GM12878 (cell line): Measurements from ENCODE around the gene DET1. TPM values are rescaled to one million over a fixed set of nuclear protein-coding genes. Genes with fewer than 3 reads are reported as not detected.

Source experiments
- ATAC-seq: fragments of 200-7000 bp; cut with Tn5 transposase; 3 replicates; pipeline ENCODE4 v1.9.1; 2020; ENCODE audit warnings: mild to moderate bottlenecking, moderate library complexity
- BruUV-seq: library from RNA; stranded (reverse); fragments of 400-500 nt; replicated peaks from 2 replicates; lab custom pipeline; 2021; lab: Mats Ljungman, UMichigan
- CTCF ChIA-PET: fragments of 300-600 bp; sonication (Branson Sonifier 250); formaldehyde crosslinking; extraction: SDS; loops from one replicate; lab custom pipeline; 2021; ENCODE audit warnings: inconsistent platforms; lab: Yijun Ruan, JAX
- POLR2A ChIA-PET: fragments of 350-600 bp; formaldehyde crosslinking; extraction: SDS; loops from one replicate; lab custom pipeline; 2021; ENCODE audit warnings: inconsistent platforms; lab: Charles Lee
- RAD21 ChIA-PET: fragments of 300-600 bp; sonication (Branson Sonifier 250); formaldehyde crosslinking; loops from one replicate; lab custom pipeline; 2023; ENCODE audit warnings: antibody characterized with exemption; ENCODE audit not compliant: unreplicated experiment; lab: Charles Lee
- SMC1A ChIA-PET: fragments of 300-600 bp; sonication (Branson Sonifier 250); formaldehyde crosslinking; loops from one replicate; lab custom pipeline; 2023; ENCODE audit not compliant: unreplicated experiment, uncharacterized antibody; lab: Charles Lee
- DNase-seq: peaks from one replicate; pipeline ENCODE4 v3.0.0-alpha.2; 2011; ENCODE audit warnings: low read depth, low spot score
- FAIRE-seq: peaks from 3 replicates; lab custom pipeline; 2011; peaks lifted over from hg19 to GRCh38; lab: Jason Lieb, UNC
- H2AFZ ChIP-seq: 2 replicates; pipeline ENCODE4 v1.6.0; 2011; ENCODE audit warnings: low read depth, low read length, control low read depth; ENCODE audit not compliant: control insufficient read depth
- H3K27ac ChIP-seq: 2 replicates; pipeline ENCODE4 v1.5.1; 2011; ENCODE audit warnings: control low read depth; ENCODE audit not compliant: control insufficient read depth, insufficient read depth
- H3K27me3 ChIP-seq, 2 experiments: replicated peaks in 1 of 2; 2 replicates each; pipeline versions ENCODE4 v1.6.0 to v1.6.1; 2011; ENCODE audit warnings: low read length in 1 of 2; ENCODE audit not compliant: control insufficient read depth in 2 of 2, insufficient read depth in 2 of 2
- H3K36me3 ChIP-seq, 2 experiments: 2 replicates each; pipeline ENCODE4 v1.5.1; 2011; ENCODE audit warnings: low read length in 1 of 2; ENCODE audit not compliant: control insufficient read depth in 2 of 2, insufficient read depth in 2 of 2
- H3K4me1 ChIP-seq: 2 replicates; pipeline ENCODE4 v1.6.1; 2011; ENCODE audit warnings: mild to moderate bottlenecking, low read length, moderate library complexity, mixed read lengths; ENCODE audit not compliant: control insufficient read depth, insufficient read depth
- H3K4me2 ChIP-seq: 2 replicates; pipeline ENCODE4 v1.6.0; 2011; ENCODE audit warnings: control low read depth; ENCODE audit not compliant: control insufficient read depth, insufficient read depth
- H3K4me3 ChIP-seq: fragments of 200-600 bp; sonication (generic); 2 replicates; pipeline ENCODE4 v1.5.1; 2016
- H3K79me2 ChIP-seq: 2 replicates; pipeline ENCODE4 v1.6.0; 2011; ENCODE audit warnings: low read length; ENCODE audit not compliant: control insufficient read depth, insufficient read depth
- H3K9ac ChIP-seq: 2 replicates; pipeline ENCODE4 v1.8.0; 2011; ENCODE audit warnings: low read length, control low read depth, mixed read lengths; ENCODE audit not compliant: control insufficient read depth, insufficient read depth
- H3K9me3 ChIP-seq: replicated peaks from 3 replicates; pipeline ENCODE4 v1.5.1; 2011; ENCODE audit warnings: mild to moderate bottlenecking, low read length; ENCODE audit not compliant: control insufficient read depth, insufficient read depth
- H4K20me1 ChIP-seq: 2 replicates; pipeline ENCODE4 v1.6.0; 2011; ENCODE audit not compliant: control insufficient read depth, insufficient read depth
- BACH1 ChIP-seq: fragments of 450-650 bp; IDR thresholded peaks from 2 replicates; pipeline ENCODE4 v1.6.1; 2017; ENCODE audit warnings: mild to moderate bottlenecking, borderline replicate concordance
- BHLHE40 ChIP-seq, 2 experiments: fragments of 450-650 bp in 1 of 2; IDR thresholded peaks; 2 replicates each; pipeline ENCODE4 v1.6.1; 2011 to 2017; ENCODE audit warnings: low read depth in 2 of 2, borderline replicate concordance in 1 of 2, improper control_type of control experiment in 1 of 2, low read length in 1 of 2, mild to moderate bottlenecking in 1 of 2
- CHD1 ChIP-seq: IDR thresholded peaks from 2 replicates; pipeline ENCODE4 v1.6.1; 2012; ENCODE audit warnings: low read depth, low read length, improper control_type of control experiment
- CREM ChIP-seq: IDR thresholded peaks from 2 replicates; pipeline ENCODE4 v1.6.1; 2014; ENCODE audit warnings: antibody characterized with exemption, low read depth
- CUX1 ChIP-seq: IDR thresholded peaks from 2 replicates; pipeline ENCODE4 v1.6.1; 2012; ENCODE audit warnings: improper control_type of control experiment, low read depth, low read length; ENCODE audit not compliant: insufficient replicate concordance
- E2F4 ChIP-seq: IDR thresholded peaks from 2 replicates; pipeline ENCODE4 v1.6.1; 2012; ENCODE audit warnings: low read depth, low read length, improper control_type of control experiment
- IKZF1 ChIP-seq: fragments of 450-650 bp; conservative IDR thresholded peaks from 2 replicates; pipeline ENCODE4 v1.6.1; 2017; ENCODE audit warnings: antibody characterized with exemption, mild to moderate bottlenecking
- IKZF2 ChIP-seq, 2 experiments: fragments of 450-650 bp; IDR thresholded peaks; 2 replicates each; pipeline ENCODE4 v1.6.1; 2017; ENCODE audit warnings: mild to moderate bottlenecking in 2 of 2, moderate library complexity in 2 of 2
- LARP7 ChIP-seq: fragments of 450-650 bp; IDR thresholded peaks from 2 replicates; pipeline ENCODE4 v1.6.1; 2017; ENCODE audit warnings: mild to moderate bottlenecking
- RCOR1 ChIP-seq: conservative IDR thresholded peaks from 2 replicates; pipeline ENCODE4 v1.6.1; 2012; ENCODE audit warnings: low read depth, low read length, improper control_type of control experiment
- RFX5 ChIP-seq: IDR thresholded peaks from 2 replicates; pipeline ENCODE4 v1.6.1; 2011; ENCODE audit warnings: low read depth, low read length, improper control_type of control experiment
- SMAD1 ChIP-seq: fragments of 450-650 bp; IDR thresholded peaks from 2 replicates; pipeline ENCODE4 v1.6.1; 2018; ENCODE audit warnings: mild to moderate bottlenecking, low read depth; ENCODE audit not compliant: partially characterized antibody
- SREBF1 ChIP-seq: IDR thresholded peaks from 2 replicates; pipeline ENCODE4 v1.6.1; 2012; ENCODE audit warnings: mild to moderate bottlenecking, low read length
- TAF1 ChIP-seq: IDR thresholded peaks from 2 replicates; pipeline ENCODE4 v1.6.1; 2011; ENCODE audit warnings: mild to moderate bottlenecking, low read depth, low read length, borderline replicate concordance
- ZNF24 ChIP-seq: fragments of 450-650 bp; IDR thresholded peaks from 2 replicates; pipeline ENCODE4 v1.6.1; 2017; ENCODE audit warnings: antibody characterized with exemption, mild to moderate bottlenecking
- ZZZ3 ChIP-seq: IDR thresholded peaks from 2 replicates; pipeline ENCODE4 v1.6.1; 2011; ENCODE audit warnings: low read depth; ENCODE audit not compliant: control insufficient read depth, insufficient read length
- WGBS: methylation state at CpG from one replicate; pipeline ENCODE4 v1.1.6; 2016; ENCODE audit warnings: low lambda C conversion rate; ENCODE audit not compliant: insufficient replicate concordance, insufficient coverage; ENCODE audit errors: missing lambda C conversion rate; 5-methylcytosine and 5-hydroxymethylcytosine counted together
- in situ Hi-C: fragments of 300-500 bp; cut with MboI; formaldehyde crosslinking; loops from 9 replicates; pipeline ENCODE4 v1.14.3; 2018; ENCODE audit warnings: mixed read lengths
- intact Hi-C: fragments of 100-400 bp; cut with micrococcal nuclease; formaldehyde crosslinking; loops from one replicate; pipeline ENCODE4 v1.14.2; 2022; ENCODE audit not compliant: unreplicated experiment
- polyA plus RNA-seq, 11 experiments: library from polyadenylated mRNA; depleted of rRNA in 4 of 11; unstranded in 6 of 11; stranded (reverse) in 5 of 11; fragments of >200 nt; fragmentation: Nextera tagmentation in 4 of 11; fragmentation: Illumina TruSeq in 1 of 11; extraction: Ambion mirVana in 4 of 11; extraction: Trizol in 1 of 11; gene quantifications; 1 replicate in 1 of 11; 2 replicates in 10 of 11; pipeline versions ENCODE4 v1.2.1 to v1.2.3, GENCODE V29; 2011 to 2016; ENCODE audit warnings: inconsistent platforms in 2 of 11, missing spikeins in 2 of 11, low read depth in 1 of 11
- total RNA-seq, 4 experiments: library from RNA; depleted of rRNA in 3 of 4; stranded (reverse); fragments of >200 nt in 3 of 4; fragmentation: Illumina TruSeq in 1 of 4; extraction: Trizol in 1 of 4; gene quantifications; 2 replicates each; pipeline versions ENCODE4 v1.2.1 to v1.2.3, GENCODE V29; 2013 to 2021

DET1 gene
- total and polyA plus RNA-seq, 10 of the 15 experiments (the other 5 are each of a cell fraction or from before 2014, with no cell fraction given): 0.16 to 2.7 (median 1.4) TPM

- ChIA-PET POLR2A (interaction anchor here (1.0 to 1.7 kb wide), 5 partner anchors 11 to 171 kb away, joined by 3 to 5 read pairs (median 4); partner anchors contain the start of gene AEN), SMC1A (interaction anchor here (0.6 to 1.3 kb wide), 4 partner anchors 11 to 157 kb away, joined by 3 to 4 read pairs (median 4); no protein-coding TSS in a partner anchor), RAD21 (interaction anchor here (1.0 to 1.2 kb wide), 2 partner anchors 148 to 158 kb away, joined by 3 to 5 read pairs; no protein-coding TSS in a partner anchor), CTCF (interaction anchor here (0.6 to 4.1 kb wide), 10 partner anchors 12 to 776 kb away, joined by 3 to 24 read pairs (median 4); partner anchors contain the start of genes AEN, FANCI and ISG20)
- H3K79me2 ChIP-seq: peaks cover 36% of the 10 kb centered on the region
- H3K9ac ChIP-seq: peak within 1 kb of the TSS; percentile 85
- peak within 1 kb of the TSS; percentile 97 for H3K27ac ChIP-seq
- in situ Hi-C loops: no loop called here
- no peaks in the 10 kb centered on the region for H3K9me3 ChIP-seq
- no TSS peak for BruUV-seq
- ATAC-seq (peak; percentile 87), FAIRE-seq (peak; percentile 56), DNase-seq (peak; percentile 80)
- H2AFZ ChIP-seq: peak within 1 kb of the TSS; percentile 99
- H3K4me1 ChIP-seq: peaks cover 6% of the 10 kb centered on the region
- H3K4me3 ChIP-seq: peak within 1 kb of the TSS; percentile 95
- no peaks in the 10 kb centered on the region for H3K27me3 ChIP-seq
- H4K20me1 ChIP-seq: no peaks in the 10 kb centered on the region
- peaks cover 3 to 4% of the 10 kb centered on the region in 2 experiments; a peak in 2 of 4 replicates for H3K36me3 ChIP-seq
- WGBS: 2% methylated on average over 54 of the region's 55 CpGs
- peak within 1 kb of the TSS; percentile 87 for H3K4me2 ChIP-seq
- intact Hi-C loops: loop anchor here (1.0 kb wide), 1 partner anchor 79 kb away; the partner anchor contains the start of gene DET1
- TF ChIP-seq CUX1: peak; percentile 39
- peak; percentile 83 for TF ChIP-seq CREM
- TF ChIP-seq RCOR1: 0 out of 2 replicates have a peak, but pooled peaks have one; percentile 26
- TF ChIP-seq LARP7: peak; percentile 51; the same call in 1 of the 2 replicates
- no peak for TF ChIP-seq ZNF24
- no peak for TF ChIP-seq ZZZ3
- peak; percentile 10 to 31; a peak in 1 of 4 replicates for TF ChIP-seq IKZF2 (IDR thresholded peaks at IDR 0.05)
- TF ChIP-seq E2F4: peak; percentile 85
- peak; percentile 96 to 99 for TF ChIP-seq BHLHE40 (IDR thresholded peaks at IDR 0.05; ENCODE audit: borderline replicate concordance in 1 of 2, low read depth in 2 of 2, low read length in 1 of 2)
- TF ChIP-seq IKZF1: peak; percentile 88
- peak; percentile 91 for TF ChIP-seq TAF1
- TF ChIP-seq CHD1: peak; percentile 98
- TF ChIP-seq SREBF1: peak; percentile 99
- peak; percentile 10 for TF ChIP-seq SMAD1
- TF ChIP-seq RFX5: no peak; the same call in 1 of the 2 replicates
- TF ChIP-seq BACH1: 0 out of 2 replicates have a peak, but pooled peaks have one; percentile 25
Observed at GRCh38 chr15:88467073-88467934, 79.2 kb downstream of the DET1 start, which contains the start of the genes MRPL46 and MRPS11. Gene MRPL46 (minus strand): TSS chr15:88467388. CDS start chr15:88467377, 11 bp downstream. Gene MRPS11 (plus strand): TSS chr15:88467708. CDS start chr15:88467718, 10 bp downstream.
